ENCODE results near the gene ASIC5.
"Not testable (repeated sequence)": the region's sequence is repeated elsewhere in the genome, so short reads cannot be mapped to it uniquely, and the experiment has no call there.

The ASIC5 gene

GRCh38 chr4:155866177-155866576 lies at the start of gene ASIC5:
Gene ASIC5, minus strand, starts transcription at chr4:155866277. Its CDS starts 51 bp downstream, at chr4:155866226.
- no peak for DNase-seq

DNA sequence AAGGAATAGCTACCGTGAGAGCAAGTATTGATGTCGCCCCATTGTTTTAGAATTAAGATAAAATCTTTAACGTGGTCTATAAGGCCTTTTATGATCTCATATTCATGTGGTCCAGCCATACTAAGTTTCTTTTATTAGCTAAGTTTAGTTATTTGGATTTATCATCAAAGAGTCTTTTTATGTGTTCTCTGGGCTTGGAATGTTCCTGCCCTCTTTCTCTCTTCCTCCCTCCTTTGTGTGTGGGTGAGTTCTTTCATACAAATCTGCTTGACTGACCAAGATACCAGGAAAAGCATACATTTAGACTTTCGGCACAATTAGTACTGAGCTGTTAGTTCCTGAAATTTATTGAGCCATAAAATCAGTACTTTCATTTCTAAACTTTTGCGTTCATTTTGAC lies 48.7 kb upstream of the ASIC5 start:
- DNase-seq: no peak

DNA sequence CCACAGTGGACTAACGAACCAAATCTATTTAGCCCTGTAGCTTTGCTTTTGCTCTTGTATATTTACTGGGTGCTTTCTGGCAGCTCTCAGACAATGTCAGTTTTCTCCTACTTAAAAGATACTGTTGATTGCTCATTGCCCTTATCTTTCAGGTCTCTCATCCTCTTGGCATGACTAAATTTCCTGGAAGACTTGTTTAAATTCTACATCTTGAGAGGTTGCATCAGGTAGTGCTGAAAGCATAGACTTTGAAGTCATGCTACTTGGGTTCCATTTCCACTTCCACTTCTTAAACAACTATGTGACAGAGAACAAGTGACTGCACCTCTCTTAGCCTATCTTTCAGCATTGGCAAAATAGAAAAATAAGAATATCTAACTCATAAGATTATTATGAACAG lies 45.8 kb upstream of the ASIC5 start:
- no peak for DNase-seq

- no peak for DNase-seq
Observed at GRCh38 chr4:155909615-155910226, 43.6 kb upstream of the ASIC5 start.

DNA sequence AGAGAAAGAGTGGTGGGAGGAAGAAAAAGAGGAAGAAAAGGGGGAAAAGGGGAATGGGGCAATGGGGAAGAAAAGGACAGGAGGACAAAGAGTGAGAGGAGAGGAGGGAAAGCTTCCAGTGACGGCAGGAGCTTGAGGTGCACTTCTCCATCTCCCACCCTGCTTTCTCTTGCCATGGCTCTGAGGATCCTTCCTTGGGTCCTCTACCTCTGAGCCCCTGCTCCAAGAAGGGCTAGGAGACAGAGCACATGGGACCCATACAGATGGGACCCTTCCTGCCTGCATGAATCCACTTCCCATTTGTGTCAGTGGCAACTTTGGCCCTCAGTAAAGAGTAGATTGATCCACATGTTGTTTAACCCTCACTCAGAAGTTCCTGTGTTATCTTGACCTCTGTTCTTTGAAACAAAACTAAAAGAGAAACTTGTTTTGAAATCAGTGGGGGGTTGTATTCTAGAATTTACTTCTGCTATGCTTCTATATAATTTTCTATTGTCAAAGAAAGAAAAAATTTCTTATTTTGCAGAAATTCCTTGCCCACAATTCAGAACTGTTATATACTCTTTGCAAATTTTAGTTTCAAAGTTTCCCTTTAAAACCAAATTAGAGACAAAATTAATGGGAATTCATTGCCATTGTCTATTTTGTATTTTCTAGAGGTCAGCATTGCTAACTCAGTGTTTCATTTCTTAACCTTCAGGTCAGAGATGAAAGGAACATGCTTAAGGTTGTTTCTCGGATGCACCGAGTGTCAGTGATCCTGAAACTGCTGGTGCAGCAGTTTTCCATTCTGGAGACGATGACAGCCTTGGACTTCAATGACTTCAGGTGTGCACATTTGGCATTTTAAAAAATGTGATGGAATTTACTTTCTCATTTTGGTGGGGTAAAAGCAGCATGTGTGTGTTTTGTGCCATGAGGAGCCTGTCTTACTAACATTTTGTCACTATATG lies 42.4 kb upstream of the ASIC5 start:
- DNase-seq: no peak

- no peak for DNase-seq
Observed at GRCh38 chr4:155907556-155907955, 41.5 kb upstream of the ASIC5 start.

DNA sequence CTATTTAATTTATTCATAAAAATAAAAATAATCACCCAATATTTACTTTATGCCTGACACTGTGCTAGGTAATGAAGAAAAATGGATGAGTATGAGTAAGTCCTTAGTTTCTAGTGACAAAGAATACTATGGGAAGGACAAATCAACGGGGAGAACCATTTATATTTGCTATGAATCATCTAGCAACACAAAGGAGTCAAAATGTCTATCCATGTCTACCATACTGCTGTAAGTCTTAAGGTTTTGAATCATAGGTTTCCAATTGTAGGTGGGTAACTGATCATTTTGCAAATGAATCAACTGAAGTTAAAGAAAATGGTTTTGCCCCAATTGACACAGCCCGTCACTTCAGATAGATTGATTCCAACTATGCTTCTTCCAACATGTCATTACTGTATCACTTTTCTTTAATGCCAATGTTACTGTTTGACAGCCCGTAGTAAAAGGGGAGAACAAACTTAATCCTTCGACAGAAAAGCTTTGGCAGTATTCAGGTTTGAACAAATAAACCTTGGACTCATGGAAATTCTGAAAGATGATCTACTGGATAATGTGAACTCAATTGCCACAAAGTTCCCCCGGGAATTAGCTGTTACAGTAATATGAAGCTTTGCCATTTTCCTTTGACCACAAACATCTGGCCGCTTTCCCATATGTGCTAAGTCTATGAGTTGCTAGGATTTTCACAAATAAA lies 40.6 kb upstream of the ASIC5 start:
- no peak for DNase-seq

DNA sequence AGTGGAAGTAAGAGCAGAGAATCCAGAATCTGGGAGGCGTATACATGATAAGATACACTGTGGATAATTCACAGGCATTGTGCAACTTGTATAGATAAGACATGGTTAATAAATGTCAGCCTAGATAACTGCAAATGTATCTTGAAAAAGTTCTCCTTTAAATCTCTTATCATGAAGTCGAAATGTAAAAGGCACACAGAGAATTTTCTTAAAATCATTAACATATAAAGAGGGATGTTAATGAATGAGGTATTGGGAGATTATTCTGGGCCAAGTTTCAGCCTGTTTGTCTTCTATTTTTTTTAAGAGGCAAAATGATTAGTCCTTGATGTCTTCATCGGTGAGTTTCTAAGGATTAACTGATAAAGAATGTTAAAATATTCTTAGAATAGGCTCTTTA lies 38.3 kb upstream of the ASIC5 start:
- no peak for DNase-seq

DNA sequence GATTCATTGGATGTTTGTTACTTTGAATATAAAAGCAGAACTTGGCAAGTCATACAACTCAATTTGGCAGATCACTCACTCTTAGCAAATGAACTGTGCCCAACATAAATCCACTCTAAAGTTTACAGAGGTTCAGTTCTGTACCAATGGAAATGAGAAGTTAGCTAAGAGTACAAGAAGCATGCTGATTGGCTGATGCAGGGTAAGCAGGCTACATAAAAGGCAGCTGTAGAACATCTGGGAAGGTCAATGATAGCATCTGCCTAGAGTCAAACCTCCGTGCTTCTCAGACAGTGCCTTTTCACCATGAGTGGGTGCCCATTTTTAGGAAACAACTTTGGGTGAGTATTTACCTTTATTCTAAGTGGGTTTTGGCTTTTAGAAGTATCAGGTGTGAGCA lies 37.4 kb upstream of the ASIC5 start, which contains the start of gene TDO2:
Gene TDO2, plus strand, starts transcription at position 244 of the 400 bp plus-strand sequence. Its CDS starts 63 bp downstream, at position 307.
- no peak for DNase-seq

DNA sequence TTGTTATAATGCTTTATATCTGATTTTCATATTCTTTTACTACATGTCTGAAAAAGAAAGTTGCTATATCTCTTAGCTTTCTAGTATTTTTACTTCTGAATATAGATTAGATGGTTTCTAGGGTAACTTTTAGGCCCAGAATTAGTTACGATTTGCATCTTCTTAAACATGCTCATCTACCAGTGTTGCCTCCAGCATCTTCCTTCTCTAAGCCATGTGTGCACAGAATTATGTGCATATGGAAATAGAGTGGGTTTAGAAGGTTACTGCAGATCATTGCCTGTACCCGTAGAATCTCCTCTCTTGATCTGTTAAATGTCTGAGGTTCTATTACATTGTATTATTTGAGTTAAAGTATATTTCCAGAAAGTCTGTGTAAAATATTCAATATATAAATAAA lies 34.9 kb upstream of the ASIC5 start:
- DNase-seq: no peak

DNA sequence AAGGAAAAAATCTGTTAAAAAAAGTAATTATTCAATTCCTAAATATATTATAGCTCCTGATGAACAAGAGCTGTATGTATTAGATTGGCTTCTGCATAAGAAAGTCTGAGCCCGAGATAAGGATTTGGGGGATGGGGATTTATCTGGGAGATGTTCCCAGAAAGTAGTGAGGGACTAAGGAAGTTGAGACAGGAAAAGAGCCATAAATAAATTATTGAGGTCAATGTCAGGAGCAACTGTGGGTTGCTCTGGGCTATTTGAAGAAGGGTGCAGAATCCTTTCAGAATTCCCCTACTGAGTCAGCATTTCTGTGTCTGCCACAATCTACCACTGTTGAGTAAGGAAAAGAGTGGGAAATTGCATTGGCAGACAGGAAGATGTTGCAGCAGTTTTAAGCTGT lies 34.3 kb upstream of the ASIC5 start:
- no peak for DNase-seq

DNA sequence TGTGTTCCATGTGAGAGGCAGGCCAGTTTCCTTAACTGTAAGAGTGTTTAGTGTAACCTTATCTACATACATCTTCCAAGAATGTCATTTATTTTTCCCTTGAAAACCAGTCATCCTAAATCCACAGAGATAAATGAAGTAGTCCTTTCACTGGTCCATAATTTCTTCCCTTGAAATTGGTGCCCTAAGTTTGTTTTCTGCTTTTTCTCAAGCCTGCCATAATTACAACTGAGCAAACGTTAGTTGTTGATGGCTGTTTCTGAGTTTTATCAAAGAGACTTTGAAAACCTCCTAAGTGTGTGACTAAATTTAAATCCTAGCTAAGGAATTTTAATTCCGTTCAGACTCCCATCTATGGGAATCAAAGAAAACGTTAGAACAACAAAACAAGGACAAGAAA lies 33.8 kb upstream of the ASIC5 start:
- no peak for DNase-seq

- not testable (repeated sequence) for DNase-seq
Observed at GRCh38 chr4:155898371-155898770, 32.3 kb upstream of the ASIC5 start.

GRCh38 chr4:155891058-155891457 lies 25.0 kb upstream of the ASIC5 start:
- DNase-seq: no peak

DNA sequence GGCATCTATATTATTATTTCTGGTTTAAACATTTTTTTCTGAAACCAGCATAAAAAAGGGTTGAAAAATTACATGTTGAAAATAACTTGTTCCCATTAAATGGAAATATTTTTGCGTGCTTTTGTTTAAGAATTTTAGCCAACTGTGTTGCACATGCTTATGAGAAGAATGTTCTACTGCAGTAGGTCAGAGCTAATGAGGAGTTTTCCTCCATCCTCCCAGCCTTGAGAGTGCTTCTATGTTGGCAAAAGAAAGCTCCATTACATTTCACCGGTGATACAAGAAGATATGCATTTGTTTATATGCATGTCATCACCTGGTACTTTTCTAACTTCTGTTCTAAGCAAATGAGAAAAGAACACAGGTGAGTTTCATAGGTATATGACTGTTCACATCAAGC lies 23.9 kb upstream of the ASIC5 start:
- DNase-seq: no peak

DNA sequence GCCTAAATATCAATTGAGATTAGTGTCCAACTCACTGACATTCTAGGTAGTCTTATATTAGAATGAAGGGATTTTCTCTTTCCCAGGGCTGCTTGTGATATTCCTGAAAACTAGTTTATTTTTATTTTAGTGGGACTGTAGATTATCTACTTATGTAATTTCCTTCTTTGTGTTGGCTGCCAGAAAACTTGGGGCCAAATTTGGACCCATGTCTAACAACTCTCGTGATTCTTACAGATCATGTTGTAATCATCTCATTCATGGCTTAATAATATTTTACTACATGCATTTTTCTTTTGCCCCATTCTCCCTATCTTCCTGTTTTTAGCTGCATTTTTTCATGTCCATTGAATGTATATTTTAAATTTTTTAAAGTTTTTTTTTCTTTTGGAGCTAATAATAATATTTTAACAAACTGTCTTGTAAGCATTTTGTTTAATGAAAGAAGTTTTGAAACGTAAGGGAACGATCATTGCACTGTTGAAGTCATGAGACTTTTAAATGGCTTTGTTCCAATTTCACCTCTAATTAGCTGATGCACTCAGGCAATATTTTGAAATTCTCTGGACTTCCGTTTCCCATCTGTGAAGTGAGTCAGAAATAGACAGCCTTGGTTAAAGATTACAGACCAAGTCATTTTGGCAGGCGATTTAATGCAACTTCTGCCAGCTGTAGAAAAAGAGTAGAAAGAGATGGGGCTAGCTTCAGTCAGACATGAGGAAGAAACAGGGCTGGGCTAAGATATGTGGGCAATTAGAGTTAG lies 23.1 kb upstream of the ASIC5 start:
- DNase-seq: no peak

- no peak for DNase-seq
Observed at GRCh38 chr4:155887847-155888570, 21.9 kb upstream of the ASIC5 start.

- DNase-seq: no peak
Observed at GRCh38 chr4:155887045-155887444, 21.0 kb upstream of the ASIC5 start.

- DNase-seq: no peak
Observed at GRCh38 chr4:155885666-155886065, 19.6 kb upstream of the ASIC5 start.

- no peak for DNase-seq
Observed at GRCh38 chr4:155883895-155884294, 17.8 kb upstream of the ASIC5 start.

DNA sequence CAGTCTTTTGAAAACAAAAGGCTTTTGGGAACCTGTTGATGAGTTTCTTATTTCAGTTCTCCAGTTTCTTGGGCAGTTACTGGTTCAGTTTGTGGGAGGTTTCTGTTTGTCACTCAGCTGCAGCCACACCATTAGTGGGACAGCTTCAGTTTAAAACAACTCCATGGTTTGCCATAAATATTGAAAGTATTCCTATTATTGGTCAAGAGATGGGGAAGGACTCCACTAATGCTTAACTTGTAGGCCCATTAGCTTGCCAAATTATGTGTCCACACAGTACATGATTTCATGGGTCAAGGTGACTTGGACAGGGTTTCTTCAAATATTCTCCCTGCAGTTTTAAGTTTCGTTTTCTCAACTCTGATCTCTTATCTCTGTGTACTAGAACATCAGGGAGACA lies 15.5 kb upstream of the ASIC5 start:
- DNase-seq: no peak

DNA sequence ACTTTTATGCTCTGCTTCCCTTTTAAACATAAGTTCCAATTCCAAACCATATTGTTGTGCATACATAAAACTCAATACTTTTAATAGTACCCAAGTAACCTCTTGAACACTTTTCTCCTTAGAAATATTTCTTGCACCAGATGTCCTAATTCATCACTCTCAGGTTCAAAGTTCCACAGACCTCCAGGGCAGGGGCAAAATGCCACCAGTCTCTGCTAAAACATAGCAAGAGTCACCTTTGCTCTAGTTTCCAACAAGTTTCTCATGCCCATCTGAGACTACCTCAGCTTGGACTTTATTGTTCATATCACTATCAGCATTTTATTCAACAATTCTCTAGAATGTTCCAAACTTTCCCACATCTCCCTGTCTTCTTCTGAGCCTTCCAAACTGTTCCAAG lies 13.7 kb upstream of the ASIC5 start:
- DNase-seq: no peak
